GM18867 (cell line): Measurements from ENCODE around the gene TBX5.

Experiments
- ATAC-seq: cut with Tn5 transposase; IDR thresholded peaks from one replicate; pipeline ENCODE4 v1.9.1; 2021; ENCODE audit warnings: mild to moderate bottlenecking, moderate library complexity; ENCODE audit not compliant: unreplicated experiment

Gene TBX5

DNA sequence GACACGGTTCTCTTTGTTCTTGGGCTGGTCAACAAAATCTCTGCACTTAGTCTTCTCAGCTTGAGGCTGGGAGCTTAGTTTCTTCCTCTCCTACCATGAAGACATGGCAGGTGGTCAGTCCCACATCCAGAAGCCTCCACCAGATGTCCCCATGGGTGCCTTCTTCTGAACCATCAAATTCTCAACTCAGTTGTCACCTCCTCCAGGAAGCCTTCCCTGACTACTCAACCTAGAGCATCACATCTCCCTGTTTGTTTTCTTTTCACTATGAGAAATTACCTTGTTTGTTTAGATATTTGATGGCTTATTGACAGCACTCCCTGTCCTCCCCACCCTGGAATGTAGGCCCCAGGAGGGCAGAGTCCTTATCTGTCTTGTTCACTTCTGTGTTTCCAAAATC, 84.4 kb downstream of the TBX5 start:
- no peak for ATAC-seq

DNA sequence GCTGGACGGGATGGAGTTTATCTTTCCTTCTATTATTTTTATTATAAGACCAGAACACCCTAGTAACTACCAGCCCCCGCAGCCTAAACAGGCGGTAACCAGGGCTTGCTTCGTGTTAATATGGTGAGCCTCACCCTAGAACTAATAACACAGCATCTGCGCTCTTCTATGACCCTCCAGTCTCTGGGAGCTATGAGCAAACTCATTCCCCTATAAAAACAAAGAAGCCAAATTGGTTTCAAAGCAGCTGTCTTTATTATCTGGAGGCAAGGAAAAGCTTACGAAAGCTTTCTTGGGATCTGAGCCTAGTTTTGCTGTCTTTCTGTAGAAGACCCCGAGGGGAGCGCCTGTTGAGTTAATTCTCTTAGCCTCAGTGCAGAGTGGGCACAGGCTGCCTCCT, 85.0 kb downstream of the TBX5 start:
- ATAC-seq: no peak

DNA sequence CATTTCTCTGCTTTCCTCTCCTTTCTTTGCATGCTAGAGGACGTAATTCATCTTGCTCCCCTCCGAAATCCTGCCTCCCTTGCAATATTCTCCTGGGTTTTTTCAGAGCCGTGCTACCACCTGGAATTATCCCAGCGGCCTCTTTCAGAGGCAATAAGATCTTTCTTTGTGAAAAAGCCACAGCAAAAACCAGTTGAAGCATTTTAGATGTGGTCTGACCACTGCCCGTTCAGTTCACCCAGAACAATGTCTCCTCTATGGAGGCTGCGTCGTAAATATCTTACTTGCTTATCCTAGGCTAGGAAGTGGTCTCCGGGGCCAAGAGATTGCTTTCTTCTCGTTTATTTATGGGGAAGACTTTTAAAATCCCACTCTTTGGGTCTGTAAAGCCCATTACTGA, 85.8 kb downstream of the TBX5 start:
- no peak for ATAC-seq

DNA sequence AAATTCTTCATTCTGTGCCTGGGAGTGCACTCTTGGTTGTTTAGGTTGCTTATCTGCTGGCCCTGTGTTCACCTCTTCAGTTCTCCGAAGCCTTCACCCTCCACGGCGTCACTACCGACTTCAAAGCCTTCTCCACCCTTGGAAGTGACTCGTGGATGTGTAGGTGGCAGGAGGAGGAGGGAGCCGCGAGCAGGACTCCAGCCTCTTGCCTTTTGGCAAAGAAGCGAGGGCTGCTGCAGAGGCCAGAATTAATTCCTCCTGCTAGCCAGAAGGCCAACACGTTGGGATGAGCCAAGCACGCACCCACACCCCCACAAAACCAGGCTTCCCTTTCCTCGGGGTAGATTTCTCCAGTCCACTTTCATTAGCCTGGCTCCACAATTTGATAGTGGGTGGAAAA, 86.5 kb downstream of the TBX5 start:
- ATAC-seq: no peak

DNA sequence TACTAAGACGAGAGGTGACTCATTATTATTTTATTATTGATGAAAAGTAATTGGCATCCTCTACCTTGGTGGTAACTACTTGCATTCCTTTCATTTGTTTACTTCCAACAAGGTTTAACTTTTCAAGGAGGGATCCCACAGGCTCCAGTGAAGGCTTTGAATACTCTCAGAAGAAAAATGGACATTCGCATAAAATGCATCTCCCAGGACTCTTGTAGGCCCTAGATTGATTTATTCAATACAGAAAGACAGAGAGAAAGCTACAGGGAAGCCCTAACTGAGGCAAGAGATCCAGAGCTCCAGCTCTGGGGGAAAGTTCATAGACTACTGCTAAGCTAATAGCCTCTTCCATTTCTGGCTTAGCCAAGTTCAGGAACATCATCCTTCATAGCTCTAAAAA, 87.0 kb downstream of the TBX5 start:
- ATAC-seq: no peak

DNA sequence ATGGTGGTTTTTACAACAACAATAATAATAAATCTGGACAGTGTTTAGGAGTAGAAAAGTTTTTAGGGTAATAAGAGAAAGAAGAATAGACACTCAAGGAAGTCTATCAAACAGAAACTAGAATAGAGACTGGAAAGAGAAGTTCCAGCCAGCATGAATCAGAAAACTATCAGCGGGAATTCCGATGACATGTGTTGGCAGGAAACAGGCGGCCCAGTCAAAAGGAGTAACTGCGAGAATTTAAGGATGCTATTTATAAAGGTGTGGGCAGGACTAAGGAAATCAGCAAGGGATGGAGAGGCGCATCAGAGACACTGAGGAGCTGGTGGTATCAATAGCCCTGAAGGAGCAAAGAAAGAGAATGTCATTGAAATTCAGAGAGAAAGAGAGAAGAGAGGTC, 89.9 kb downstream of the TBX5 start:
- no peak for ATAC-seq

DNA sequence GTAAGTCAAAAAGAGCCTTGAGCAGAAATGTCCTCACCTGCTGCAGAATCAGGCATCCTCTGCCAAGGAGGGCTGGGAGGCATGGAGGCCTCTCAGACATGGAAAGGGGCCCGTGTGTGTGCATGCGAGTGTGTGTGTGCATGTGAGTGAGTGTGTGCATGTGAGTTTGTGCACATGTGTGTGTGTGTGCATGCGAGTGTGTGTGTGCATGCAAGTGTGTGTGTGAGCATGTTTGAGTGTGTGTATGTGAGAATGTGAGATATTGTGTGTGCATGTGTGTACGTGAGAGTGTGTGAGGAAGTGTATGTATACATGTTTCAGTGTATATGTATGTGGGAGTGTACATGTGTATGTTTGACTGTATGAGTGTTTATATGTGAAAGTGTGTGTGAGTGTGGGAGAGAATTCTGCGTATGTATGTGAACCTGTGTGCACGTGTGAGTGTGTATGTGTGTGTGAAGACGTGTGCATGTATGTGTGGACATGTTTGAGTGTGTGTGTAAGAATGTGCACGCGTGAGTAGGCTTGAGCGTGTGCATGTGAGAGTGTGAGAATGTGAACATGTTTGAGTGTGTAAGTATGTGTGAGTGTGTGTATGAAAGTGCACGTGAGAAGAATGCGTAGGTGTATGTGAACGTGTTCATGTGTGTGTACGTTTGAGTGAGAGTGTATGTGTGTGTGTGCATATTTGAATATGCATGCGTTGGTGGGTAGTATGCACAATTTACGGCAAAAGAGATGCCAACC, 90.8 kb downstream of the TBX5 start:
- ATAC-seq: no peak

DNA sequence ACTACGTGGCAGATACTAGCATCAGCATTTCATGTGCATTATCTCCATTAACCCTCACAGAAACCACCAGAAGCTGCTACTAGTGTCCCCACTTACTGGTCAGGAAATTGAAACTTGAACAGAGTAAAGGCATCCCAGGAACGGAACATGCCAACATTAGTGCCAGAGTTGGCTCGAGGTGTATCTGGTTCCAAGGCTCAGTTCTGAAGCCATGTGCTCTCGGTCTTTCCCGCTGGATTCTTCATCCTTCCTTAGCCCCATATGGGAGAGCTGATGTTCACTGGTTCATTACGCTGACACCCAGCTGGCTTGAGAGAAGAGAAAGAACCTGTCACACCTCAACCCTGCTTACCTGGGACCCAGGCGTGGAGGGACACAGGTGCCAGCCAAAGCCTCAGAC, 91.5 kb downstream of the TBX5 start:
- ATAC-seq: no peak

DNA sequence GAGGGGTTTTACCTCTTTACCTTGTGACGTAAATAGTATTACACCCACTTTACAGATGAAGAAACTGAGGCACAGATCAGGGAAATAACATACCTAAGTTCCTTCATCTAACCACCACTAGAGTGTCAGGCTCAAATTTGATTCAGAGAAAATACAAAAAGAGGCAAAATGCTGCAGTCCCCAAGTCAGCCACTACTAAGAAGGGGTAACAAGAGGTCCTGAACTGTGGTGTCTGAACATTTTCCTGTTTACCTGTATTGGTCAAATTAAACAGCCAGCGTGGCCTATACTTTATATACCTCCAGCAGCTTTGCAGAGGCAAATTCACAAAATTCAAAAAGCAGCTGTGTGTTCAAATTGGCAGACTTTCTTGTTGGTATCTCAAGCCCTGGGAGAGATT, 92.0 kb downstream of the TBX5 start:
- no peak for ATAC-seq

DNA sequence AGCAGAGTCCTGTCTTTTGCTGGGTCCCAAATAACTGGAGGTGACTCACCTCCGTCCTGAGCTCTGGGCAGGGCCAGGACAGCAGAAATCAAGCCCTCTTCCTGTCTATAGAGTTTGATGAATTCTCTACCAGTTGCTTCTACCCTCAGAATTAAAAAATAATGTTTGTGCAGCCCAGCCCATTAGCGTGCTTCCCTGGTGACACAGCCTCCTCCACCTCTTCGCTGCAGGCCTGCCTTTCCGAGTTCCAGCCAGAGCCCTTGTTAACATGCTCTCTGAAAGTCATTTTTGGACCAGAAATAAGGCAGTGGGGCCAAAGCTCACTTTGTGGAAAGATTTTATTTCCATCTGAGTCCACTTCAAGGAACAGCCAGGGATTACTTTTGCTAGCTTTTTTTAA, 94.0 kb downstream of the TBX5 start:
- ATAC-seq: no peak

DNA sequence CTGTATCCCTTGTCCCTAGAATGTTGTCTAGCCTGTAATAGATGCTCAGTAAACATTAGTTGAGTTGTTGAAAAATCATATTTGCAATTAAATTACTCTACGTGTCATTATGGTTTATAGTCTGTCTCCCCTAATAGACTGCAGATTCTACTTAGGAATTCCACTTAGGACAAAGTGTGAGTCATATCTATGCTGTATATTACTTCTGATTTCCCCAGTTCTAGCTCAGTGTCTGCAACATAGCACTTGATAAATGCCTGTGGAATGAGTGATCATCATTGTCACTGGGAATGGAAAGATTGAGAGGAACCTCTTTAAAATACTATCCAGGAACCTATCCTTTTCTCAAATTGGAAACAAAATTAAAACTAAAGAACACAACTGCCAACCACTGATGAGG, 99.3 kb downstream of the TBX5 start:
- no peak for ATAC-seq

DNA sequence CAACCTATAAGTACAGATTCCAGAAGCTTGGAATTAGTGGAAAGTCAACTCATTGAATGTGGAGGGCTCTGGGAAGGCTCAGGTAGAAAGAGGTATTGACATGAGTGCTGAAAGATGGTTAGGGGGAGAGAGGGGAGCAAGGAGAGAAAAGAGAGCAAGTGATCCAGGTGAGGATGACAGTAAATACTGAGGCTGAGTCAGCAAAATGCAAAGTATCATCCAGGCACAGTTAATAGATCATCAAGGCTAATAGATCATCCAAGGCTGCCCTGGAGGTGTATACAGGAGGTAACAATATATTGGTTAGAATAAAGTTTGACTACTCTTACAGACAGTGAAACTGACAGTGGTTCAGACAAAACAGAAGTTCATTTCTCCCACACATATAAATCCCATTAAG, 100.5 kb downstream of the TBX5 start:
- no peak for ATAC-seq
